ENCODE results near the gene FSD1L. TPM values are rescaled to one million over a fixed set of nuclear protein-coding genes. Genes with fewer than 3 reads are reported as not detected.

FSD1L gene
- total RNA-seq (2014; rRNA removed; shearing (Covaris generic)) = 3.1 and 6.4 TPM in 2 replicates

DNA sequence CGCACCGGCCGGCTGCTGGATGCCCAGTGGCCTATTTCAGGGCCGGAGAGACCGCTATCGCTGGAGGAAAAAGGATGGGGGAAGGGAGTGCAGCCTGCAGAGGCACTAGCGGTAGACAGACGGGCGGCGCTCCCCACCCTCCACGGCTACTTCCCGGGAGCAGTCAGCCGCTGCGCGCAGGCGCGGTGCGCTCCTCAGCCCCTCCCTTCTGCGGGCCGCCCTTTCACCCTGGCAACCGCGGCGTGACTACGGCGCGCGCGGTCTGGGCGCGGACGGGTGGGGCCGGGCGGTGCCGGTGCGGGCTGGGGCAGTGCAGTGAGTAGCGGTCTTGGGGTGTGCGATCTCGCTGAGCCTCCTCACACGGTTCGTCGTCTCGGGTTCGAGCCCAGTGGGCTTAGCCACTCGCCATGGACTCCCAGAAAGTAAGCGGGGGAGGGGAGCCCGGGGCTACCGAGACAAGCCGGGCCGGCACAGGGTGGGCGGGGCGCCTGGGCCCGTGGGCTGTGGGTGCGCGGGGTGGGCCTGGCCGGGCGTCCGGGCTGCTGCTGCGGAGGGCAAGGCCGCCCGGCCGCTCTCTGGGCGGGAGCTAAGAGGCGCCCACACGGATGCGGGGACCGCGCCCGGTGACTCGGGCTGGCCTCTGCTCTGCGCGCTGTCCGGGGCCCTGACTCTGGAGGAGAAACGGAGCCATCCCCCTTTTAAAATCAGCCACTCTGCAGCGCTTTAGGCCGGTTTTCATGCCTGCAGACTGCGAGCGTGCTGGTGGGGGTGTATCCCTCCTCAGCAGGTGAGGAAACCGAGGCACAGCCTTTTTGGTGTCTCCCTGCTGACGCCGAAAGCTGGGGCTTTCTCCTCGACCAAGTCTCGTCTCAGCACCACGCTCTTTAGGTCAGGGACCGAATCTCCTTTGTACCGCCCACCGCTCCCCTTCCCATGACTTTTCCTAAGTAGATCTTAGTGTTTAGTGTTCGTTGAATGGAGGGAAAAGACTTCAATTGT lies at the start of gene FSD1L:
TSS of gene FSD1L (plus strand) at position 221 of the 999 bp plus-strand sequence. CDS start at position 408, 187 bp downstream.
- no peaks in the 10 kb centered on the region for H3K9me3 ChIP-seq (replicated peaks)
- H3K36me3 ChIP-seq = no peaks in the 10 kb centered on the region
- H3K4me1 ChIP-seq = peaks cover 13% of the 10 kb centered on the region
- no peaks in the 10 kb centered on the region for H3K27me3 ChIP-seq
- peak within 1 kb of the TSS; percentile 72 for H3K4me3 ChIP-seq
- peak; percentile 96 to 97 for DNase-seq
- peak within 1 kb of the TSS; percentile 12 for H3K27ac ChIP-seq

DNA sequence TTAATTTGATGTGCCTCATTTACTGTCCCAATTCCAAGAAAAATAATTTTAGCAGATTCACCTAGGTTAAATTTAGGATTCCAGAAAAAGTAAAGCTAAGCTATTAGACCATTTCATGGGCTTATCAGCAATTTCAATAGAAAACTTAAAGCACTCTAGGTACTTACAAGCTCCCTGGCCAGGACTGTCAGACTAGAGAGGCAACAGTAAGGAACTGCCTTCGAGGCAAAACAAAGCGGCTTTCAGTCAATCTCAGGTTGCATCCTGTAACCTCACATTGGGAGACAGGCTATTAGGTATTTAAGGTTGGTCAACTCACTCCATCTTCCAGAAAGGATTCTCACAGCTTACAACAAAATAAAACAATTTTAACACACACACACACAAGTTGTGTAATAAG lies 48.7 kb upstream of the FSD1L start:
- Histone ChIP-seq H3K9me3 (replicated peaks) (no peaks in the 10 kb centered on the region), H3K36me3 (no peaks in the 10 kb centered on the region), H3K4me1 (no peaks in the 10 kb centered on the region), H3K27me3 (no peaks in the 10 kb centered on the region; the same call in 1 of the 2 replicates), H3K4me3 (no peak overlapping the region), H3K27ac (no peak overlapping the region)
- DNase-seq = no peak

DNA sequence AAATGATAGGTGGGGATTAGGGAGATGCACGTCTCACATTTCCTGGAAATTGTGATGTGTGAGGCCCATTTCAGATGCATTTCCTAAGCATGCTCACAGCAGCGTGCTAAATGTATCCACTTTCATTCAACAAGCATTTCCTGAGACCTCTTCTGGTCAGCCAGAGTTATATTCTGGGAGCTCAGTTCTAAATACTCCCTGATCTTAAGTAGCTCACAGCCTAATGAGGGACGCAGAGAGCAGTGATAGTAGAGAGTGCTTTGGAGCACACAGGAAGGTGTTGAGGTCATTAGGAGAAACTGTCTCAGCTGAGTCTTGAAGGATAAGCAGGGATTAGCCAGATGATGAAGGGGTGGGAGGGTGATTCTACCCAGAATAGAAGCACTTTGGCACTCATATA lies 46.2 kb upstream of the FSD1L start:
- no peak for DNase-seq
- Histone ChIP-seq H3K27me3 (no peaks in the 10 kb centered on the region; the same call in 1 of the 2 replicates), H3K4me3 (no peak overlapping the region), H3K4me1 (peaks cover 11% of the 10 kb centered on the region), H3K27ac (no peak overlapping the region), H3K9me3 (replicated peaks) (no peaks in the 10 kb centered on the region), H3K36me3 (no peaks in the 10 kb centered on the region)

DNA sequence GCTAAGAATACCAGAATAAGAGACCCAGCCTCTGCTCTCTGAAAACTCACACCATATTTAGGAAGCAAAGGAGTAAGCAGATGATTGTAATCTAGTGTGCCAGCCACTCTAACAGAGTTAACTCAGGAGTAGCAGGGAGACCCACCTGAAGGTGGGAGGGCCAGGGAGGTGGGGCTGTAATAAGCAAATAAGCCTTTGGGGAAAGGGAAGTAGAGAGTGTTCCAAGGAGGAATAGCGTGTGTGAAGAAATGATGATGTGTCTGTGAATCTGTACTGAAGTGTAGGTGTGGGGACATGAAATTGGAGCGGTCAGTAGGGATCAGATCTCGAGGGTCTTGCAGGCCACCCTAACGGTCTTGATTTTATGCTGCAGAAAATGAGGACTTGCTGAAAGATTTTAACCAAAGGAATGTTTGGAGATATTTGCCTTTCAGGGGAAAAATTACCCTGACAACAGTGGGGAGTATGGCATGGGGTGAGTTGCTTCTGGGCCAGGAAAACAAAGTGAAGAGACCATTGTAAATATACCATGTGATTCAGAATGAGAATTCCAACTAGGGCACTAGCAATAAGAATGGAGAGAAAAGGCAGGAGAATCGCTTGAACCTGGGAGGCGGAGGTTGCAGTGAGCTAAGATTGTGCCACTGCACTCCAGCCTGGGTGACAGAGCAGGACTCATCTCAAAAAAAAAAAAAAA lies 44.1 kb upstream of the FSD1L start:
- Histone ChIP-seq H3K27me3 (no peaks in the 10 kb centered on the region; the same call in 1 of the 2 replicates), H3K4me3 (no peak overlapping the region), H3K27ac (no peak overlapping the region), H3K9me3 (replicated peaks) (no peaks in the 10 kb centered on the region), H3K4me1 (peaks cover 11% of the 10 kb centered on the region), H3K36me3 (no peaks in the 10 kb centered on the region)
- DNase-seq = no peak

DNA sequence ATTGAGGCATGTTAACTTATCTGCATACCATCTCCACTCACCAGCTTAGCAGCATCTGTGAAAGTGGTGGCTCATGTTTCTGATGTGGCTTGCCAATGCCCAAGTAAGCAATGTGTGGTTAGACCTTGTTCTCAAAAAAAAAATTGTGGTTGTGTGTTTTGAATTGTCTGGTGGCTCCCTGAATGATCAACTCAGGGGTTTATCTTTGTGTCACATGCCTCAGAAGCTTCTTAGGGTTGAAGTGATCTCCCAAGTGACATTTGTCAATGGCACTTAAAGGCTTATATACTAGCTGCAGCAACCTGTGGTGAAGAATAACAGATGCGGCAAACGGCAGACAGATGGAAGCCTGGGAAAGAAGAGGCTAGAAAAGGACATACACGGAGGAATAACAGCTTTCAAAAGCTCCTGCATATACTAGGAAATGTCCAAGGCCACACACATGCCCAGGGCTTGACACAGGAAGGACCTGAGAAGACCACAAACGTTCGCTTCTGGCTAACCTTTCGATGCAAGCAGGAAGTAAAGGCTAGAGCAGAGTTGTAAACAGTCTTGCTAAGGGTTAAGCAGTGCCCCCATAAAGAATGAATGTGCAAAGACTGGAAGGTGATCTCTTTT lies 42.2 kb upstream of the FSD1L start:
- H3K4me3 ChIP-seq = no peak overlapping the region
- H3K36me3 ChIP-seq = no peaks in the 10 kb centered on the region
- peak; percentile 53 to 78 for DNase-seq
- H3K27ac ChIP-seq = no peak overlapping the region
- H3K9me3 ChIP-seq (replicated peaks) = no peaks in the 10 kb centered on the region
- H3K4me1 ChIP-seq = peaks cover 11% of the 10 kb centered on the region
- no peaks in the 10 kb centered on the region; the same call in 1 of the 2 replicates for H3K27me3 ChIP-seq

DNA sequence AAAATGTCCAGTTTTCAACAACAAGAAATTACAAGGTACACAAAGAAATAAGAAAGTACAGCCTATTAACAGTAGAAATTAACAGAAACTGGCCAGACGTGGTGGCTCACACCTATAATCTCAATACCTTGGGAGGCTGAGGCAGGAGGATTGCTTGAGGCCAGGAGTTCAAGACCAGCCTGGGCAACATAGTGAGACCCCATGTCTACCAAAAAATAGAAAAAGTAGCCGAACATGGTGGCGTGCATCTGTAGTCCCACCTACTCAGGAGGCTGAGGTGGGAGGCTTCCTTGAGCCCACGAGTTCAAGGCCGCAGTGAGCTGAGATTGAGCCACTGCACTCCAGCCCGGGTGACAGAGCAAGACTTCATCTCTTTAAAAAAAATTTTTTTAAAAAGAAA lies 41.5 kb upstream of the FSD1L start:
- H3K9me3 ChIP-seq (replicated peaks) = no peaks in the 10 kb centered on the region
- no peaks in the 10 kb centered on the region for H3K36me3 ChIP-seq
- H3K4me1 ChIP-seq = peaks cover 11% of the 10 kb centered on the region
- H3K27me3 ChIP-seq = no peaks in the 10 kb centered on the region; the same call in 1 of the 2 replicates
- no peak for DNase-seq
- H3K27ac ChIP-seq = no peak overlapping the region
- no peak overlapping the region for H3K4me3 ChIP-seq

DNA sequence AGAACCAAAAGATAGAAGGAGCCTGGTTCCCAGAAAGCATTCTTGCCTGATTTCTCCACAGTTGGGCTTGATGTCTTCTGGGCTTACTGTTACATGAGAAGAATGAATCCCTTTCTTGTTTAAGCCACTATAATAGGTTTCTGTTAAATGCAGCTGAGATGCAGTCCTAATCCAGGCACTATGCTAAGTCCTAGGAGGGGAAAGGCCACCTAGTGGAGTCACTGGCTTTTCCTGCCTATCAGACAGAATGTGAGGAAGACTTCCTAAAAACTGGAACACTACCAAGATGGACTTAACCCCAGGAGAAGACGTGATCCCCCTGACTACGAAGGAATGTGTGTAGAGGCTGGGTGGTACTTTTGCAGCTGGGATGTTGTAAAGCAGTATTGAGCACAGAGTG lies 34.3 kb upstream of the FSD1L start:
- Histone ChIP-seq H3K27ac (no peak overlapping the region), H3K4me3 (no peak overlapping the region), H3K27me3 (no peaks in the 10 kb centered on the region), H3K9me3 (replicated peaks) (no peaks in the 10 kb centered on the region), H3K4me1 (peaks cover 7% of the 10 kb centered on the region), H3K36me3 (no peaks in the 10 kb centered on the region)
- peak; percentile 45 to 65 for DNase-seq

DNA sequence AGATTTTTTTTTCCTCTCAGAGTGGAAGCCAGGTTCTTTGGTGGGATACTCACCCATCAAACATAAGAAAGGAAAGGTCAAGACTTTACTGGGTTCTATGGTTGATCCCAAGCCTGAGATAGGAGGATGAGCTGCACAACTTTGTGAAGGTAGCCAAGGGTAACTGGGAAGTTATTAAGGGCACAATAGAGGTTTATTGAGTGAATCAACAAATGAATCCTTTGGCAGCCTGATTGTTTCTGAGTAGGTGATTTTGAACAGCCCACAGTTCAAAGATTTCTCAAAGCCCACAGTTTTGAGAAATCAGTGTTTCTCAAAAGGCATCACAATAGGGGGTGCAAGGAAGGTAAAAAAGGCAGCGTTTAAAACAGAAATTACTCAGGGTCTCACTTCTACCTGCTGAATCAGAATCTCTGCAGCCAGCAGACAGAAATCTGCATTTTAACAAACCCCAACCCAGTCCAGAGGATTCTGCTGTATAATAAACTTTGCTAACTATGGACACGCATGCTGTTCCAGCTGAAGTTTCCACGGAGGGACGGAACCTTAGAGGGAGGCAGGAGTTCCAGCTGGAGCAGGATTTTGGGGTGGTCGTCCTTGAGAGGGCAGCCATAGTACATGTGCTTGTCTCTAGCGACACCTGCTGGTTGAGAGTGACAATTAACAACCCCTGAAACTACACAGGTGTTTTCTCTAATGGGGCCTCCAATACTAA lies 32.7 kb upstream of the FSD1L start:
- DNase-seq = peak; percentile 60 to 86
- H3K4me1 ChIP-seq = peaks cover 7% of the 10 kb centered on the region
- H3K27me3 ChIP-seq = no peaks in the 10 kb centered on the region
- no peaks in the 10 kb centered on the region for H3K36me3 ChIP-seq
- H3K4me3 ChIP-seq = no peak overlapping the region
- no peak overlapping the region for H3K27ac ChIP-seq
- no peaks in the 10 kb centered on the region for H3K9me3 ChIP-seq (replicated peaks)

DNA sequence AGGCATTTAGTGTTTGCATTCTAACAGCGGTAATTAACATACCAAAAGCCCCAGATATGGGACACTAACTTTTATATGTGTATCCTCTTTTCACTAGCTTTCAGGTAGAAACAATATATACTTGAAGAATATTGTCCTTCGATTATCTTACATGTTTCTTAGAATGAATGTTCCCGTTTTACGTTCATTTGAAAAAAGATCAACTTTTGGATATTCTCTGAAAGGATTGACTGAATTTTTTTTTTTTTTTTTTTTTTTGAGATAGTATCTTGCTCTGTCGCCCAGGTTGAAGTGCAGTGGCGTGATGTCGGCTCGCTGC lies 32.2 kb upstream of the FSD1L start:
- H3K36me3 ChIP-seq = no peaks in the 10 kb centered on the region
- DNase-seq = no peak
- no peak overlapping the region for H3K4me3 ChIP-seq
- no peaks in the 10 kb centered on the region for H3K27me3 ChIP-seq
- no peak overlapping the region for H3K27ac ChIP-seq
- H3K9me3 ChIP-seq (replicated peaks) = no peaks in the 10 kb centered on the region
- peaks cover 7% of the 10 kb centered on the region for H3K4me1 ChIP-seq

DNA sequence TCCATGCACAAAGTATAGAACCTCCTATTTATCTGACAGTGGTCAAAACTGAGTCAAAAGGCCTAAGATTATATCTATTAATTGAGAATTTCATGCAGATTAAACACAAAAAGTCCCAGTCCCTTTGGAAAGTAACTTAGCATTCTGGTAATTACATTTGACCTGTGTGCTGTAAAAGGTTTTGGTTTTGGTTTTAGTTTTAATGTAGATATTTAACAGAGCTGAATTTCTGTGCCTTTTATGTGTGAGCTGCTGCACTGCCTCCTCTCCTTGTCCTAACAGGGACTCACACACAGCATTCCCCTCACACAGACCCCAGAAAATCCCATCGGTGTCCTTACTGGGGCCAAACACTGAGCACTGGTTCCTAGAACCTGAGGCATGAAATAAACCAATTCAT lies 31.0 kb upstream of the FSD1L start:
- Histone ChIP-seq H3K27ac (no peak overlapping the region), H3K27me3 (no peaks in the 10 kb centered on the region), H3K4me3 (no peak overlapping the region), H3K36me3 (no peaks in the 10 kb centered on the region), H3K4me1 (peaks cover 7% of the 10 kb centered on the region), H3K9me3 (replicated peaks) (no peaks in the 10 kb centered on the region)
- DNase-seq = no peak

DNA sequence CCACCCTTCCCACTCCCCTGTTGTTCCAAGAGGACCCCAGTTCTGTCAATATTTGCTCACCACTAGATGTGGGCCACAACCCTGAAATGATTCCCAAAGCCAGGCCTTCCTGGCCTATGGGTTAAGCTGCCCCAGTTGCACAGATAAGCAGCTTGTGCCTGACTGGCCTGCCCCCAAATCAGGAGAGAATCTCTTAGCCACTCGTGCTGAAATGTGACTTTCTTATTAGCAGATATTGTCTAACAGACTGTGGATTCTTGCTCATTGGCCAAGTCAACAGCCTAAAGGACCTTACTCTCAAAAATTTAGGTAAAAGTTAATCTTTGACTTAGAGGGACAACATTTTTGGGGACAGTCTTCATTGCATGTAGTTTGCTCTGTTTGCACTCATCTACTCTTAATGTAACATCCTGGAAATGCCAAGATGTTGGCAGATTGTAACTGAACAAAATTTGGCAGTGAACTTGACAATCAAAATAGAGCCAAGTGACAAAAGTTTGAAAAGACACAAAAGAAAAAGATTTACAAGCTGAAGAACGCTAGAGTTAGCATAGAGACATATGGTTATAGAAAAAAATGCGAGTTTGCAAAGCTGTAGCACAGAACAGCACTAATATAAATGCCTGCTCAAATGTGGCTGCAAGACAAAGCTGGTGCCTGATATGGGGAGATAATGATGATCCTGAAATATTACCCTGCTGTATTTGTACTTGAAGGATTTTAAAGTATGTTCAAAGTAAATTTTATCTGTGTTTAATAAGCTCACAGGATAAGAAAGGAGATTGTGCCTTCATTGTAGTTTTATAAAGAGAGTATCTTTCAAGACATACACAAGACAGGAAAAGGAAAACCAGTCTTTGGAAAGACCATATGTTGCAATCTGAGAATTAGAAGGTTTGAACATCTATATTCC lies 29.0 kb upstream of the FSD1L start:
- Histone ChIP-seq H3K4me3 (no peak overlapping the region), H3K4me1 (peaks cover 3% of the 10 kb centered on the region; the same call in 1 of the 2 replicates), H3K9me3 (replicated peaks) (no peaks in the 10 kb centered on the region), H3K27me3 (no peaks in the 10 kb centered on the region), H3K27ac (no peak overlapping the region), H3K36me3 (no peaks in the 10 kb centered on the region)
- DNase-seq = no peak

DNA sequence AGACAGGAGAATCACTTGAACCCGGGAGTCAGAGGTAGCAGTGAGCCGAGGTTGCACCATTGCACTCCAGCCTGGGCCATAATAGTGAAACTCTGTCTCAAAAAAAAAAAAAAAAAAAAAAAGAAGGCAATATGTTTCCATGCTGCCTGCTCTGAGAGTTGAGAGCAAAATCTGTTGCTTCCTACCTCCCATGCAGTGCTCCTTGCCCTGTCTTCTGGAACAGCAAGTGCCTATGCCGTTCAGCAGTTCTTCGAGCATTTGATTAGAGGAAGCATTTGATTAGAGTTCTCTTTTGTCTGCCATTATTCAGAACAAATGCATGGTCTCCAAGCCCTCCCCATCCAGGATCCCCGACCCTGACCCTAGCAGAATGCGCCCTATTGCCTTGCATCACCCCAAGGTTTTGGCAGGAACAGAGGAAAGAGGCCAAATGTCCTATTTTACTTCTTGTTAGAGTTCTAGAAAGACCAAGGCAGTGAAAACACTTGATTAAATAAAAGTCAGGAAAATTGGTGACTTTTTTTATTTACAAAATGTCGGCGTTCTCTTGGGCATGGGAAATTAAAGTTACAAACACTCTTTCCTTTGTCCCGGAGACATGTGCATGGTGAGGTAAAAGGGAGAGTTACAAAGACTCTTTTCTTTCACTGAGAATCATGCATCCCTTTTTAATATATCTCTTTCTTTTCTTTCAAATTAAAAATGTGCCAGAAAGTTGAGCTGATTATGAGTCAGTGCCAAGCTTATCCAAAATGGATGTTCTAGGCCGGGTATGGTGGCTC lies 27.8 kb upstream of the FSD1L start:
- no peaks in the 10 kb centered on the region for H3K27me3 ChIP-seq
- no peak overlapping the region for H3K4me3 ChIP-seq
- H3K9me3 ChIP-seq (replicated peaks) = no peaks in the 10 kb centered on the region
- H3K27ac ChIP-seq = no peak overlapping the region
- H3K4me1 ChIP-seq = no peaks in the 10 kb centered on the region
- no peak for DNase-seq
- H3K36me3 ChIP-seq = no peaks in the 10 kb centered on the region

DNA sequence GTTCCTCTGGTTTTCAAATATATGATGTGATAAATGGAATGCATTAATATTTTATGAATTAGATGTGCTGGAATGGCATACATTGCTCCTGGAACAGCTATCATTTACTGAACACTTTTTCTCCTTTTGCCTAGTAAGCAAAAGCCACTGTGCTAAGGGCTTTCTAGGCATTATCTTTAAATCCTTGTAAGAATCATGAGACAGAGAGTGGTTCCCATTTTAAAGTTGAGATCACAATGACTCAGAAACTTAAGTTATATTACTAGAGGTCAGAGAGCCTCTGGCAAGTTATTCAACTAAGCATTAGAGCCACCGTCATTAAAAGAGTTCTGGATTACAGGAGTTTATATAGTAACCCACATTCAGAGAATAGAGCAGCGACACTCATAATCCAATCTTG lies 26.7 kb upstream of the FSD1L start:
- no peak for DNase-seq
- H3K4me3 ChIP-seq = no peak overlapping the region

More for the DNA sequence above, 26.7 kb upstream of the FSD1L start:
- Histone ChIP-seq H3K36me3 (no peaks in the 10 kb centered on the region), H3K4me1 (no peaks in the 10 kb centered on the region), H3K27me3 (no peaks in the 10 kb centered on the region), H3K9me3 (replicated peaks) (no peaks in the 10 kb centered on the region), H3K27ac (no peak overlapping the region)
